GM12873 (cell line): ENCODE results near the gene SEZ6L.

Source experiments
- TF ChIP-seq, protein P1 (sequence below): IDR thresholded peaks from 2 replicates; pipeline ENCODE4 v1.5.1; 2012; ENCODE audit warnings: low read depth, mild to moderate bottlenecking, moderate library complexity, low read length, control low read depth; ENCODE audit not compliant: insufficient read depth; ENCODE audit errors: missing control alignments

The SEZ6L gene

DNA sequence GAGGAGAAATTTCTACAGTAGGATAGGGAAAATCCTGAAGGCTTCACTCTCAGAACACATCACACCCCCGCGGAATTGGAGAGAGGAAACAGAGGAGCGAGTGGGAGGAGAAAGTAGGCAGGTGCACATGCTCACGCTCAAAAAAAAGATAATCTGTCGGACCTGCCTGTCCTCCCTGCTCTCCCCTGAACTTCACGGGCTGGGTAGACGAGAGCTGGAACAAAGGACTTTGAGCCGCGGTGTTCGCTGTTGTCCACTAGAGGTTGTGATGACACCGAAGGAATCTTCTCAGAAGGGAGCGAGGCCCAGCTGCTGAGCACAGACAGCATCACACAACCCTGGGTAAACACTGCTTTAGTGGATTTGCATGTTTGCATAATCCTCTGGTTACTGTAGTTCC is 5.0 kb downstream of the SEZ6L start:
- TF ChIP-seq, protein P1, sequence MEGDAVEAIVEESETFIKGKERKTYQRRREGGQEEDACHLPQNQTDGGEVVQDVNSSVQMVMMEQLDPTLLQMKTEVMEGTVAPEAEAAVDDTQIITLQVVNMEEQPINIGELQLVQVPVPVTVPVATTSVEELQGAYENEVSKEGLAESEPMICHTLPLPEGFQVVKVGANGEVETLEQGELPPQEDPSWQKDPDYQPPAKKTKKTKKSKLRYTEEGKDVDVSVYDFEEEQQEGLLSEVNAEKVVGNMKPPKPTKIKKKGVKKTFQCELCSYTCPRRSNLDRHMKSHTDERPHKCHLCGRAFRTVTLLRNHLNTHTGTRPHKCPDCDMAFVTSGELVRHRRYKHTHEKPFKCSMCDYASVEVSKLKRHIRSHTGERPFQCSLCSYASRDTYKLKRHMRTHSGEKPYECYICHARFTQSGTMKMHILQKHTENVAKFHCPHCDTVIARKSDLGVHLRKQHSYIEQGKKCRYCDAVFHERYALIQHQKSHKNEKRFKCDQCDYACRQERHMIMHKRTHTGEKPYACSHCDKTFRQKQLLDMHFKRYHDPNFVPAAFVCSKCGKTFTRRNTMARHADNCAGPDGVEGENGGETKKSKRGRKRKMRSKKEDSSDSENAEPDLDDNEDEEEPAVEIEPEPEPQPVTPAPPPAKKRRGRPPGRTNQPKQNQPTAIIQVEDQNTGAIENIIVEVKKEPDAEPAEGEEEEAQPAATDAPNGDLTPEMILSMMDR: no peak

DNA sequence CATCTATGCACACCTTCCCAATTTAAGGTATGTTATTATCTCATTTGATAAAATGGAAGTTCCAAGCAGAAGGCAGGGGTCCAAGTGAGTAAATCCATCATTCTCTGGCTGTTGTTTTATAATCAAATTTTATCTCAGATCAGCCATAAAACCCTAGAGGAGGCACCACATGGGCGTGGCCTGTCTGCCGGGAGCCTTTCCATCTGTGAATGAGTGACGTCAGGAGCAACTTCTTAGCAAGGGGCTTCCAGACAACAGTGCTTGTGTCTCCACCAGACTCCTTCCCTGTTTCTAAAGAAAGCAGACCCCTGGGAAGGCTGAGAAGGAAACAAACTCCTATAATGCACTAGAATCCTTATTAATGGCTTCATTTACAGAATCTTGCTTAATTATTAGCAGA is 13.5 kb downstream of the SEZ6L start:
- TF ChIP-seq, protein P1: no peak

DNA sequence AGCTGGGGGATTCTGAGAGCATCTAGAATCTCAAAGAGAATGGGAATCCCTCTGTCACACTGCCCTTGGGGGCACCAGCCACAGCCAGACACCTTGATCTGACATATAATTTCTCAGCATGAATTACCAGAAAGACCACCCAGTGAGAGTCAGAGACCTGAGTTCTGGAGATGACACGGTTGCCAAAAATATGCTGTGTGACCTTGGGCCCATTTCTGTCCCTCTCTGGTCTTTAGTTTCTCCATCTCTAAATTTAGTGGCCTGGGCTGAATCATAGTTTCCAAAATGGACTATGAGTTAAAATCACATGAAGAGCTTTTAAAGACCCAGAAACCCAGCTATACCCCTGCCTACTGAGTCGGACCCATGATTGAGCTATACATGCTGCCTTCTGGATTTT is 15.9 kb downstream of the SEZ6L start:
- TF ChIP-seq, protein P1: no peak

DNA sequence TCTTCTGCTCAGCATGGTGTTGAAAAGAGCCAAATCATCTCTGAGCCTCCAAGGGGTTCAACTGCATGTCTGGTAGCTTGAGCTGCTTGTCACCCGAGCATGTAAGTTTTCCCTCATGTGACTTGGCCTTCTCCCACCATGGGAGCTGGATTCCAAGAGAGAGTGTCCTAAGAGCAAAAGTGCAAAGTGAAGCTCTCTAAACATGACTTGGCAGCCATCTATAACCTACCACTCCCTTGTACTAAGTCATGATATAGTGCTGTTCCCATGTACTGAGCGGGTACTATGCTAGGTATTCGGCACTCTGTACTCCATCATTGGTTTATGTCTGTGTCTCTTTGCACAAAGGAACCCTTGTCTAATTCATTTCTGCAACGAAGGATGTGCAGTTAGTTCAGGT is 19.1 kb downstream of the SEZ6L start:
- TF ChIP-seq, protein P1: no peak

DNA sequence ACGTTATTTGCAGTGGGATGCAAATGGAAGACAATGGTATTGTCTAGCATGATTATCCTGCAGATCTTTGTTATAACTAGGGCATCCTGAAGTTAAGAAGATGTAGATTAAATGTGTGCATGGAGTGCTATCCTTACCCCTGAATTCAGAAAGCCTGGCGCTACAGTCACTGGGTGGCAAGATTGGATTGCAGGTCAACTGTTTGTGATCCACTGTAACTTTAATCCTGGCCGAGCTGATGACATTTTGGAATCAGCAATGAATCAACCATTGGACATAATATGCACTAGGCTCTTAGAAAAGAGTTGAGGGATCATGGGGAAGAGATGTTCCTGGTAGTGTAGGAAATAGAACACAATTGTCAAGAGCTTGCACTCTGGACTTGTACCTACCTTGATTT is 25.1 kb downstream of the SEZ6L start:
- TF ChIP-seq, protein P1: no peak

DNA sequence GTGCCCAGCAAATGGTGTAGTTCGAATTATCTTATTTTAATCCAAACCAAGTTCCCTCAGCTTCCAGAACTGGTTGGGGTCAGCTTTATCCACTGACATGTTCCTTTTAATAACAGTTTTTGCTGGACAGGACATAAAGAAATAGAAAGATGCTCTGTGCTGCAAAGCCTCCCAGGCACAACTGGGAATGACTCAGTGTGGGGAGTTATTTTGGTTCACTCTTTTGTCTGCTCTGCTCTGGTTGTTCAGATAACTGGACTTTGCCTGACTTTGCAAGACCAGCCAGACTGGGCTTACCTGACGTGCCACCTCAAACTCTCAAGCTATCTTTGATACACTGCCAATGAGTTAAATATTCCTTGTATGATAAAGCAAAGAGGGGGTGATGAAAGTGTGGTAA is 25.6 kb downstream of the SEZ6L start:
- TF ChIP-seq, protein P1: no peak

DNA sequence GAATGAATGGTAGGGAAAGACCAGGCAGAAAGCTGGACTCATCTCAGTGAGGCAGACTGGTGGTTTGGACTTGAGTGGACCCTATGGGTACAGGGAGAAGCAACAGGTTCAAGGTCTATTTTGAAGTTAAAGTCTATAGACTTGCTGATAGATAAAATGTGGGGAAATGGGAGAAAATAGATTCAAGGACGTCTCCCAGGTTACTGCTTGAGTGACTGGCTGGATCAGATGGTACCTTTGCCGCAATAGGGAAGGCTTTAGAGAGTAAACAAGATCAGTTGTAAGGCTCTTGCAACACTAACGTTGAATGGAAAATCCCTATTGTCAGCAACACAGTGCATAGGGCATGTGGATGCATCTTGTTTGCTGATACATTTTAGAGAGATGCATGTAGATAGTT is 27.4 kb downstream of the SEZ6L start:
- TF ChIP-seq, protein P1: no peak
